Liver (tissue), 3 donors: ENCODE data around the gene RNF41.

Experiments
- EGR1 ChIP-seq, 2 donors: IDR thresholded peaks; 2 replicates each; pipeline ENCODE4 v1.6.1; 2016 to 2018; ENCODE audit warnings: antibody characterized with exemption in 2 of 2, low read depth in 2 of 2
- FOXA1 ChIP-seq: IDR thresholded peaks from 2 replicates; pipeline ENCODE4 v1.6.1; 2016; ENCODE audit warnings: antibody characterized with exemption
- GABPA ChIP-seq, 2 donors: IDR thresholded peaks in 1 of 2; conservative IDR thresholded peaks in 1 of 2; 2 replicates each; pipeline ENCODE4 v1.6.1; 2016; ENCODE audit warnings: antibody characterized with exemption in 2 of 2, mild to moderate bottlenecking in 1 of 2, moderate library complexity in 1 of 2
- HNF4G ChIP-seq: IDR thresholded peaks from 2 replicates; pipeline ENCODE4 v1.6.1; 2016; ENCODE audit warnings: antibody characterized with exemption
- NR2F2 ChIP-seq: IDR thresholded peaks from 2 replicates; pipeline ENCODE4 v1.6.1; 2016; ENCODE audit warnings: antibody characterized with exemption
- TAF1 ChIP-seq: conservative IDR thresholded peaks from 2 replicates; pipeline ENCODE4 v1.6.1; 2016; ENCODE audit warnings: antibody characterized with exemption, mild to moderate bottlenecking
- TF ChIP-seq, protein P1 (sequence below): fragments of 150-350 bp; IDR thresholded peaks from 2 replicates; pipeline ENCODE4 v1.5.1; 2017; ENCODE audit warnings: improper control_type of control experiment, low read depth, low read length; ENCODE audit not compliant: missing input control
- TF ChIP-seq, protein P2 (sequence below): IDR thresholded peaks from 2 replicates; pipeline ENCODE4 v1.6.1; 2016; ENCODE audit warnings: antibody characterized with exemption
- TF ChIP-seq, protein P3 (sequence below): IDR thresholded peaks from 2 replicates; pipeline ENCODE4 v1.6.1; 2016; ENCODE audit warnings: antibody characterized with exemption
- TF ChIP-seq, protein P4 (sequence below): IDR thresholded peaks from 2 replicates; pipeline ENCODE4 v1.6.1; 2016; ENCODE audit warnings: antibody characterized with exemption, mild to moderate bottlenecking
- donor health status: healthy.
- donor health status: healthy.

DNA sequence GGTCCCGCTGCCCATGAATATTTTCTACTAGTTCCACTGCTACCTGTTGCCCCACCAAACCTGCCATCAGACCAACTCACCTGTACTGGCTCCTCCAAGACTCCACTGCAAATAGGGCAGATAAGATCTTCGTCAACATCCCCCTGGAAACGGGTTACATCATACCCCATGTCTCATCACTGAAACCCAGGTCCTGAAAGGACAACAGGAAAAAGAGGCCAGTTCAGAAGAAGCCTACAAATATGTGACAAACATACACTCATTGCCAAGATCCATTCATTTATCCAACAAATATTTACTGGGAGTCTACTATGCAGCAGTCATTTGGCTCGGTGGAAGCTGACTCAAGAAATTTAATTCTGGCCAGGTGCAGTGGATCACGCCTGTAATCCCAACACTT, 7.8 kb downstream of the RNF41 start:
- no peak for TF ChIP-seq EGR1 (IDR thresholded peaks at IDR 0.05; ENCODE audit: low read depth in 2 of 2)
- TF ChIP-seq, protein P1, sequence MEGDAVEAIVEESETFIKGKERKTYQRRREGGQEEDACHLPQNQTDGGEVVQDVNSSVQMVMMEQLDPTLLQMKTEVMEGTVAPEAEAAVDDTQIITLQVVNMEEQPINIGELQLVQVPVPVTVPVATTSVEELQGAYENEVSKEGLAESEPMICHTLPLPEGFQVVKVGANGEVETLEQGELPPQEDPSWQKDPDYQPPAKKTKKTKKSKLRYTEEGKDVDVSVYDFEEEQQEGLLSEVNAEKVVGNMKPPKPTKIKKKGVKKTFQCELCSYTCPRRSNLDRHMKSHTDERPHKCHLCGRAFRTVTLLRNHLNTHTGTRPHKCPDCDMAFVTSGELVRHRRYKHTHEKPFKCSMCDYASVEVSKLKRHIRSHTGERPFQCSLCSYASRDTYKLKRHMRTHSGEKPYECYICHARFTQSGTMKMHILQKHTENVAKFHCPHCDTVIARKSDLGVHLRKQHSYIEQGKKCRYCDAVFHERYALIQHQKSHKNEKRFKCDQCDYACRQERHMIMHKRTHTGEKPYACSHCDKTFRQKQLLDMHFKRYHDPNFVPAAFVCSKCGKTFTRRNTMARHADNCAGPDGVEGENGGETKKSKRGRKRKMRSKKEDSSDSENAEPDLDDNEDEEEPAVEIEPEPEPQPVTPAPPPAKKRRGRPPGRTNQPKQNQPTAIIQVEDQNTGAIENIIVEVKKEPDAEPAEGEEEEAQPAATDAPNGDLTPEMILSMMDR, result no peak
- no peak for TF ChIP-seq TAF1
- TF ChIP-seq, protein P2, sequence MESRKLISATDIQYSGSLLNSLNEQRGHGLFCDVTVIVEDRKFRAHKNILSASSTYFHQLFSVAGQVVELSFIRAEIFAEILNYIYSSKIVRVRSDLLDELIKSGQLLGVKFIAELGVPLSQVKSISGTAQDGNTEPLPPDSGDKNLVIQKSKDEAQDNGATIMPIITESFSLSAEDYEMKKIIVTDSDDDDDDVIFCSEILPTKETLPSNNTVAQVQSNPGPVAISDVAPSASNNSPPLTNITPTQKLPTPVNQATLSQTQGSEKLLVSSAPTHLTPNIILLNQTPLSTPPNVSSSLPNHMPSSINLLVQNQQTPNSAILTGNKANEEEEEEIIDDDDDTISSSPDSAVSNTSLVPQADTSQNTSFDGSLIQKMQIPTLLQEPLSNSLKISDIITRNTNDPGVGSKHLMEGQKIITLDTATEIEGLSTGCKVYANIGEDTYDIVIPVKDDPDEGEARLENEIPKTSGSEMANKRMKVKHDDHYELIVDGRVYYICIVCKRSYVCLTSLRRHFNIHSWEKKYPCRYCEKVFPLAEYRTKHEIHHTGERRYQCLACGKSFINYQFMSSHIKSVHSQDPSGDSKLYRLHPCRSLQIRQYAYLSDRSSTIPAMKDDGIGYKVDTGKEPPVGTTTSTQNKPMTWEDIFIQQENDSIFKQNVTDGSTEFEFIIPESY, result no peak
- no peak for TF ChIP-seq HNF4G
- TF ChIP-seq, protein P3, sequence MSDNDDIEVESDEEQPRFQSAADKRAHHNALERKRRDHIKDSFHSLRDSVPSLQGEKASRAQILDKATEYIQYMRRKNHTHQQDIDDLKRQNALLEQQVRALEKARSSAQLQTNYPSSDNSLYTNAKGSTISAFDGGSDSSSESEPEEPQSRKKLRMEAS, result no peak
- TF ChIP-seq GABPA (IDR thresholded peaks at IDR 0.05 in 1 of 2, conservative IDR thresholded peaks at IDR 0.05 in 1 of 2), result no peak
- TF ChIP-seq NR2F2, result no peak
- TF ChIP-seq, protein P4, sequence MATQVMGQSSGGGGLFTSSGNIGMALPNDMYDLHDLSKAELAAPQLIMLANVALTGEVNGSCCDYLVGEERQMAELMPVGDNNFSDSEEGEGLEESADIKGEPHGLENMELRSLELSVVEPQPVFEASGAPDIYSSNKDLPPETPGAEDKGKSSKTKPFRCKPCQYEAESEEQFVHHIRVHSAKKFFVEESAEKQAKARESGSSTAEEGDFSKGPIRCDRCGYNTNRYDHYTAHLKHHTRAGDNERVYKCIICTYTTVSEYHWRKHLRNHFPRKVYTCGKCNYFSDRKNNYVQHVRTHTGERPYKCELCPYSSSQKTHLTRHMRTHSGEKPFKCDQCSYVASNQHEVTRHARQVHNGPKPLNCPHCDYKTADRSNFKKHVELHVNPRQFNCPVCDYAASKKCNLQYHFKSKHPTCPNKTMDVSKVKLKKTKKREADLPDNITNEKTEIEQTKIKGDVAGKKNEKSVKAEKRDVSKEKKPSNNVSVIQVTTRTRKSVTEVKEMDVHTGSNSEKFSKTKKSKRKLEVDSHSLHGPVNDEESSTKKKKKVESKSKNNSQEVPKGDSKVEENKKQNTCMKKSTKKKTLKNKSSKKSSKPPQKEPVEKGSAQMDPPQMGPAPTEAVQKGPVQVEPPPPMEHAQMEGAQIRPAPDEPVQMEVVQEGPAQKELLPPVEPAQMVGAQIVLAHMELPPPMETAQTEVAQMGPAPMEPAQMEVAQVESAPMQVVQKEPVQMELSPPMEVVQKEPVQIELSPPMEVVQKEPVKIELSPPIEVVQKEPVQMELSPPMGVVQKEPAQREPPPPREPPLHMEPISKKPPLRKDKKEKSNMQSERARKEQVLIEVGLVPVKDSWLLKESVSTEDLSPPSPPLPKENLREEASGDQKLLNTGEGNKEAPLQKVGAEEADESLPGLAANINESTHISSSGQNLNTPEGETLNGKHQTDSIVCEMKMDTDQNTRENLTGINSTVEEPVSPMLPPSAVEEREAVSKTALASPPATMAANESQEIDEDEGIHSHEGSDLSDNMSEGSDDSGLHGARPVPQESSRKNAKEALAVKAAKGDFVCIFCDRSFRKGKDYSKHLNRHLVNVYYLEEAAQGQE, result no peak
- no peak for TF ChIP-seq FOXA1
